Esophagus muscularis mucosa (tissue), 3 donors: ENCODE measurements around the gene CAPN10.

Source experiments
- POLR2AphosphoS5 ChIP-seq, 2 donors: sonication (generic); formaldehyde crosslinking; IDR thresholded peaks; one replicate each; pipeline ENCODE4 v1.6.1; 2017; ENCODE audit warnings: antibody characterized with exemption in 2 of 2
- TF ChIP-seq, protein P1 (sequence below), 3 experiments: fragments of 200-600 bp in 2 of 3; fragments of 450-650 bp in 1 of 3; sonication (generic) in 2 of 3; IDR thresholded peaks; one replicate each; pipeline ENCODE4 v1.5.1; 2017 to 2019; ENCODE audit warnings: antibody characterized with exemption in 3 of 3, mild to moderate bottlenecking in 2 of 3, moderate library complexity in 1 of 3

DNA sequence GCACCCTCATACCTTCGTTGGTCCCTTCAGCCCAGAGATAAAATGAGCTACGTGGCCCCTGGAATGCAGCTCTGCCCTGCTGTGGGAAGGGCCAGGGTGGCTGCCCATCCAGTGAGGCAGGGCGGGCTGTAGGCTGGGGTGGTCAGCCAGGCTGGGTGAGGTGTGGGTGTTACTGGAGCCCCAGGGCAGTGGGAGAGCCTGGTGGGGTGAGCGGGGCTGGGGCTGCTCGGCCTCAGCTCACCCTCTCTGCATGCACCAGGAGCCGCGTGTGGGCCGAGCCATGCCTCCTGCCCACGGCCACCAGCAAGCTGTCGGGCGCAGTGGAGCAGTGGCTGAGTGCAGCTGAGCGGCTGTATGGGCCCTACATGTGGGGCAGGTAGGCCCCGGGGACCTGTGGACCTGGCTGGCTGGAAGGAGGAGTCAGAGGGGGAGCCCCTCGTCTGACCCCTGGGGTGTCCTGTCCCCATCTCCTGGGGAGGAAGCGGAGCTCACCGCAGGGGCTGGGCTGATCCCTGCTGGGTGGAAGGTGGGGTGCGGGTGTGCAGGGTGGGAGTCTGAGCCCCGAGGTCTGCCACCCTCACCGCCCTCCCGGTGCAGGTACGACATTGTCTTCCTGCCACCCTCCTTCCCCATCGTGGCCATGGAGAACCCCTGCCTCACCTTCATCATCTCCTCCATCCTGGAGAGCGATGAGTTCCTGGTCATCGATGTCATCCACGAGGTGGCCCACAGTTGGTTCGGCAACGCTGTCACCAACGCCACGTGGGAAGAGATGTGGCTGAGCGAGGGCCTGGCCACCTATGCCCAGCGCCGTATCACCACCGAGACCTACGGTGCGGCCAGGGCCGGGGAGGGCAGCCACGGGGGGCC, 12.8 kb upstream of the CAPN10 start:
- TF ChIP-seq, protein P1, sequence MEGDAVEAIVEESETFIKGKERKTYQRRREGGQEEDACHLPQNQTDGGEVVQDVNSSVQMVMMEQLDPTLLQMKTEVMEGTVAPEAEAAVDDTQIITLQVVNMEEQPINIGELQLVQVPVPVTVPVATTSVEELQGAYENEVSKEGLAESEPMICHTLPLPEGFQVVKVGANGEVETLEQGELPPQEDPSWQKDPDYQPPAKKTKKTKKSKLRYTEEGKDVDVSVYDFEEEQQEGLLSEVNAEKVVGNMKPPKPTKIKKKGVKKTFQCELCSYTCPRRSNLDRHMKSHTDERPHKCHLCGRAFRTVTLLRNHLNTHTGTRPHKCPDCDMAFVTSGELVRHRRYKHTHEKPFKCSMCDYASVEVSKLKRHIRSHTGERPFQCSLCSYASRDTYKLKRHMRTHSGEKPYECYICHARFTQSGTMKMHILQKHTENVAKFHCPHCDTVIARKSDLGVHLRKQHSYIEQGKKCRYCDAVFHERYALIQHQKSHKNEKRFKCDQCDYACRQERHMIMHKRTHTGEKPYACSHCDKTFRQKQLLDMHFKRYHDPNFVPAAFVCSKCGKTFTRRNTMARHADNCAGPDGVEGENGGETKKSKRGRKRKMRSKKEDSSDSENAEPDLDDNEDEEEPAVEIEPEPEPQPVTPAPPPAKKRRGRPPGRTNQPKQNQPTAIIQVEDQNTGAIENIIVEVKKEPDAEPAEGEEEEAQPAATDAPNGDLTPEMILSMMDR (IDR thresholded peaks at IDR 0.05) = no peak
- no peak for TF ChIP-seq POLR2AphosphoS5 (IDR thresholded peaks at IDR 0.05)
